Stimulated activated CD4-positive, alpha-beta T cell treated with anti-CD3 and anti-CD28 coated beads, Interleukin-15, amount 100 ng/mL, for 24 hours (primary cell): ENCODE measurements around the gene GDF9.
A peak's percentile ranks its signal among the peaks of the same experiment; 100 is the strongest.

Experiments
- DNase-seq: peaks from one replicate; pipeline ENCODE4 v3.0.0-alpha.2; 2020

Gene GDF9, protein sequence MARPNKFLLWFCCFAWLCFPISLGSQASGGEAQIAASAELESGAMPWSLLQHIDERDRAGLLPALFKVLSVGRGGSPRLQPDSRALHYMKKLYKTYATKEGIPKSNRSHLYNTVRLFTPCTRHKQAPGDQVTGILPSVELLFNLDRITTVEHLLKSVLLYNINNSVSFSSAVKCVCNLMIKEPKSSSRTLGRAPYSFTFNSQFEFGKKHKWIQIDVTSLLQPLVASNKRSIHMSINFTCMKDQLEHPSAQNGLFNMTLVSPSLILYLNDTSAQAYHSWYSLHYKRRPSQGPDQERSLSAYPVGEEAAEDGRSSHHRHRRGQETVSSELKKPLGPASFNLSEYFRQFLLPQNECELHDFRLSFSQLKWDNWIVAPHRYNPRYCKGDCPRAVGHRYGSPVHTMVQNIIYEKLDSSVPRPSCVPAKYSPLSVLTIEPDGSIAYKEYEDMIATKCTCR

DNA sequence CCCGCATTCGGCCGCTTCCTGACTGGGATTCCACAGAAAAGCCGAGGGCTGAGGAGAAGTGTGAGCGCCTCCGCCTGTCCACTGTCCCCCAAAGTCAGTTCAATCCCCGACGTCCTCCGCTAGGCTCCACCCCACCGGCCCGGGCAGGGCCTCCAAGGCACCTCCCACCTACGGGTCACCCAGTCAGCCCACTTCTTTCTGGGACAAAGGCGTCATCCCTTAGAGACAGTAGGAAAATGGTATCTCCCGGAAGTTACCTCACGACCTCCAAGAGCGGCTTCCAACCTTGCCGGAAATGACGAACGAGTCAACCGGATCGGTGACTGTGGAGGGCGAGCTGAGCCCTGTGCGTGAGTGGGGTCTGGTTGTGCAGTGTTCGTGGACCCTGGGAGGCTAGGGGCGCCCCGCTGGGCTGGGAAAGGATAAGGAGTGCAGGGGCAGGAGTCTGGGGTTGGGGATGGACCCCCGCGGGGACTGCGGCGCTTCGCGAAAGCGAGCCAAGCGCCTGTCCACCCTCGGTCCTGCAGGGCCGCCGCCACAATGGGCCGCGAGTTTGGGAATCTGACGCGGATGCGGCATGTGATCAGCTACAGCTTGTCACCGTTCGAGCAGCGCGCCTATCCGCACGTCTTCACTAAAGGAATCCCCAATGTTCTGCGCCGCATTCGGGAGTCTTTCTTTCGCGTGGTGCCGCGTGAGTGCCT is at the start of gene GDF9, which contains the start of gene UQCRQ:
Gene GDF9, minus strand, starts transcription at position 128 of the 704 bp plus-strand sequence. CDS start 1,936 bp downstream, outside the sequence.
Gene UQCRQ, plus strand, starts transcription at position 301 of the 704 bp plus-strand sequence. Its CDS starts 240 bp downstream, at position 541.
- peak; percentile 94 for DNase-seq

DNA sequence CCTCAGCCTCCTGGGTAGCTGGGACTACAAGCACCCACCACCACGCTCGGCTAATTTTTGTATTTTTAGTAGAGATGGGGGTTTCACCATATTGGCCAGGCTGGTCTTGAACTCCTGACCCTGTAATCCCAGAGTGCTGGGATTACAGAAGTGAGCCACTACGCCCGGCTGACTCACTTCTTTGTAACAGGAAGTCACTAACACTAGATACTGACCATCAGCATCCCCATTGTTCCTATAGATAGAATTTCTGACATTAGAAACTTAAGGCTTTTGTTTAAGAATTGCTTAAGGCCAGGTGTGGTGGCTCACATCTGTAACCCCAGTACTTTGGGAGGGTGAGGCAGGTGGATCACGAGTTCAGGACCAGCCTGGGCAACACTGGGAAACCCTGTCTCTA is 49.4 kb upstream of the GDF9 start:
- DNase-seq: no peak

DNA sequence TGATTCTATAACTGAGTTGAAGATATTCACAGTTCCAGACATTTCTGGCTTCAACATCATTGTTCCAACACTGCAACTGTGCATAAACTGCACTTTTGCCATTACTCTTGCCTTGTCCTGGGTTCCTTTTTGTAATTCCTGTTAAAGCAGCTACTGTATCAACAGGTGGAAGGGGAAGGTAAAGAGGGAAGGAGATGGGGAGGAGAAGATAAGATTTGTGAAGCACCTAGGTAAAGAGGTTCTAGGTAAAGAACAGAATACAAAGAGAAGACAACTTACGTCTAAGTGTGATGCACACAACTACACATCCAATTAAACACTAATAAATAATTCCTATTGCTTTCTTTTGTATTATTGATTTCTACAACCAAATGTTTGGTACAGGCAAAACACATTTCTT is 43.4 kb upstream of the GDF9 start:
- no peak for DNase-seq

DNA sequence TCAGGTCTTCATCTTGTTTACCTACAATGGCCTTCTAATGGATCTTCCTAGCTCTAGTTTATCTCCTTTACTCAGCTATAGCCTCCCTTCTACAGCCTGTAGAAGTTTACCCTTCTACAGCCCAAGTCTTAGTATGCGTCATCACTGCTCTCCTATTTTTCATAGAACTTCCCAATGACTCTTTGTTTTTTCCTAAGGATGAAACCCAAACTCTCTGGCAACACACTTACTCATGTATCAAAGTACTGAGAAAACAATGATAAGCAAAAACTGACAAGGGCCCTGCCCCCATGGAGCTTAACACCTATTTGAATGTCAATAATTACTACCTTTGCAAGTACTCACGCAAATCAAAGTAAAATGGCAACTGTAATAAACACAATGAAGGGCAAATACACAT is 40.9 kb upstream of the GDF9 start:
- no peak for DNase-seq

DNA sequence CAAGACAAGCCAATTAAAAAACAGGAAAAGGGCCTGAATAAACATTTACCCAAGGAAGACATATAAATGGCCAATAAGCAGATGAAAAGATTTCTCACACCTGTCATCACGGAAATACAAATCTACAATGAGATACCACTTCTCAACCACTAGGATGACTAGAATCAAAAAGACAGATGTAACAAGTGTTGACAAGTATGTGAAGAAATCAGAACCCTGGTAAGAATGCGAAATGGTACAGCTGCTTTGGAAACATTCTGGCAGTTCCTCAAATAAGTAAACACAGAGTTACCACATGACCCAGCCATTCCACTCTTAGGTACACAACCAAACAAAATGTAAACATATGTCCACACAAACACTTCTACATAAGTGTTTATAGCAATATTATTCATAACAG is 39.7 kb upstream of the GDF9 start:
- no peak for DNase-seq

DNA sequence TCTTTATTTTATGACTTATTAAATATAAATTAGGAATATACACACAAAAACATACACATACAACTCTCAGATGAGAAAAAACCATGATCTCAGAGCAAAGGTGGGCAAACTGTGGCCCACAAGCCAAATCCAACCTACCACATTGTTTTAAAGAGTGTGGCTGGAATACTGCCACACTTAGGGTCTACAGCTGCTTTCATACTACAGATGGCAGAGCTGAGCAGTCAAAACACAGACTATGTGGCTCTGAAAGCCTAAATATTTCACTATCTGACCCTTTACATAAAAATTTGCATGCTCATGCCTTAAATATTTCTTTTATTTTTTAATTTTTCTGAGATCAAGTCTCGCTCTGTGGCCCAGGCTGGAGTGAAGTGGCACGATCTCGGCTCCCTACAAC is 35.5 kb upstream of the GDF9 start:
- DNase-seq: no peak

DNA sequence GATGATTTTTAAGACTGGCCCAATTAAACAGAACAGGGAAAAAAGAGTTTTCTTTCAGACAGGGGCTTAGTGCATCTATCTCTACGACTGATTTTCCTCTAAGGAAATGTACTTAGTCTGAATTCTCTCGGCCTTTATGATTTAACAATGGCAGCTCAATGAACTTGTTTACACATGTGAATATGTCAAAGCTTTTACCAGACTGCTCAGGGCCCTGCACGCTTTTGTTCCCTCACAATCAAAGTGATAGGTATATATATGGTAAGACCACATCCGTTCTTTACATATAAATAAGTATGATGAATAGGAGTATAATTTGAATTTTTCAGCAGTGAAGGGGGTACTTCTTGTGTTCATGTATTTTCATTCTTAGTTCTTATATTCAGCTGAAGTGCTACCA is 34.8 kb upstream of the GDF9 start:
- no peak for DNase-seq

DNA sequence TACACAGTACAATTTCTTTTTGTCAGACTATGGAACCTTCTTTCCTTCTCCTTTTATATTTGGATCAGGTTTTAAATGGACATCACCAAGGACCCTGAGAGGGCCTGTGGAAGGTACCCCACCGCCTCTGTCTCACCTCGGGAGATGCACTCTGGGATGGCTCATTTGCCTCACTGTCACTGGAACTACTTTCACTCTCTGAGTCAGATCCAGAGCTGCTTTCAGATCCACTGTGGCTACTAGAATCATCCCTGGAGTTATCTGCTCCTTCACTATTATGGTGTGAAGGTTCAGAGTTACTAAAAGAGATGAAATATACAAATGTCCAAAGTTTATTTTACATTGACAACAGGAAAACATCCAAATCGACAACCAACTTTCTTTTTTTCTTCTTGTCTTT is 31.8 kb upstream of the GDF9 start:
- no peak for DNase-seq

DNA sequence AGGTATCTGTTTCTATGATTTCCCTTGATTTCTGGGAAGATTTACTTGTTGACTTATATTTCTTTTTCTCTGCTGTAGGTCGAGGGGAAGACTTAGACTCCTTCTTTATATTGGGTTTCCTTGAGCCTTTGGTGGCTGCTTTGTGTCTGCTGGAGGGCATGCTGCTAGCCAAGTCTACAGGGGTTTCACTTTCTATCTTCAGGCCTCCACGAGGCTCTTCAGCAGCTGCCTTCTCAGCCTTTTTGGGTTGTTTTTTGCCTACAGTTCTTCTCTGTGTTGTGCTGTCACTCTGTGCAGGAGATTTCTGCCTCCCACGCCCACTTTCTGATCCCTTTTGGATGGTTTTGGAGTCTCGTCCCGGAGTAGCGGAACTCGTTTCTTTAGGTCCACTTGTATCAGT is 30.4 kb upstream of the GDF9 start:
- no peak for DNase-seq

DNA sequence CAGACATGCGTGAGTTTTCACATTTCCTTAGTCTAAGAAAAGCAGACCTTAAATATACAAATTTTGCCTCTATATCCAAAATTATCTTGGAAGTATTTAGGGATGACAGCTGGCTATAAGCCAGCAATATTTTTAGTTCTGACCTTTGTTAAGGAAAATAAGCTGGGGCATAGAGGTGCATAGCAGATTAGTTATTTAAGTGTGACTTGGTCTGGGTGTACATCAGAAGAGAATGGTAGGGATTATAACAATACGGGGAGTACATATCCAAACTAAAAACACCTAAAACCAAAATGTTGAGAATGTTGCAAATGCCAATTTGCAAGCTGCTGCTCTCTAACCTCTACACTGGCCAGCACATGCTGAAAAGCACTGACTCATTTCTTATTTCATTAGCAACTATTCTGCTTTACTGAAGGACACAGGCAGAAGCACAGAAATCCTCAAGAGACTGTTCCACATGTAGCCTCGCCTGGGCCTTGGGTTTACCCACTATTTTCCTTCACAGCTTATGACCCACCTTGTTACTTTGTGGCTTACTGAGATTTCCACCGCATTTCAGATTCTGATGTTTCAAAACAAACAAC is 29.5 kb upstream of the GDF9 start:
- DNase-seq: no peak

DNA sequence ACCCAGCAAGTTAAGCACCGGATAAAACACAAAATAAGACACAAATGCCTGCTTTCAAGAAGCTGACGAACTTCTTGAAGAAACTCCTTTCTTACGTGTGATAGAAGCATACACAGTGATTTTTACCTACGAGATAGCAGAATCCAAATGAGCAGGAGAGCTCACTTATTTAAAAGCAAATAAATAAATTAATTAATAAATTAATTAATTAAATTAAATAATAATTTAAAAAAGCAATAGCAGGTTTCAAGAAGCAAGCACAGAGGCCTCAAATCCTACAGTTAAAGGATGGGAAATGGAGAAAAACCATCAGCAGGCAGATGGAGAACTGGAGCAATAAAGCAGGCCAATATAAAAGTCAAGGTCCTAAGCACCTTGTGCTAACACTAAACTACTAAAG is 24.5 kb upstream of the GDF9 start:
- no peak for DNase-seq

DNA sequence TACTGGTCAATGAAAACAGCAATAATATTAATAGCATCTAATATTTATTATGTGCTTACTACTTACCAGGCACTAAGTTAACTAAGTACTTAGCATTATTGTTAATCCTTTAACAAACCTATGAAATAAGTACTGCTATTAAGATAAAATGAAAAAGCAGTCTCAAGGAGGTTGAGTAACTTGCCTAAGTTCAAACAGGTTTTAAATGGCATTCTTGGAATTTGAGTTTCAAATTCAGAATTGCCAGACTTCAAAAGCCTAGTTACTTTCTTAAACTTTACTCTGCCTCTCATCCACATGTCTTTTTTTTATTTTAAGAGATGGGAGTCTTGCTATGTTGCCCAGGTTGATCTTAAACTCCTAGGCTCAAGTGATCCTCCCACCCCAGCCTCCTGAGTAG is 23.2 kb upstream of the GDF9 start:
- DNase-seq: no peak

DNA sequence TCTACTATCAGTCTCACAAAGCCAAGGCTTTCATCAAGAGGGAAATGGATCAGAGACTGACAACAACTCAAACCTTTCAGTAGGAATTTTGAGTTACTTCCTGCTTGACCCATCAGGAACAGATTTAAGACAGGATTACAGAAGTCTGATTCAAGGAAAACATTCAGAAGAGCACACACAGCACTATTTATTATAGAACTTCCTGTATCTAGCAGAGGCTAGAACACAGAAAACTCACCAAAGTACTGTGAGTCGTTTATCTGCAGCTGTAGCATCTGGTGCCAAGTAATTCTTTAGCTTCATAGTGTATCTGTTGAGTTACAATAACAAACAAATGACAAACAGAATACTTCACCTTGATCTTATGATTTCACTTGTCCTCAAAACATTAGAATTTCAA is 21.0 kb upstream of the GDF9 start:
- no peak for DNase-seq

DNA sequence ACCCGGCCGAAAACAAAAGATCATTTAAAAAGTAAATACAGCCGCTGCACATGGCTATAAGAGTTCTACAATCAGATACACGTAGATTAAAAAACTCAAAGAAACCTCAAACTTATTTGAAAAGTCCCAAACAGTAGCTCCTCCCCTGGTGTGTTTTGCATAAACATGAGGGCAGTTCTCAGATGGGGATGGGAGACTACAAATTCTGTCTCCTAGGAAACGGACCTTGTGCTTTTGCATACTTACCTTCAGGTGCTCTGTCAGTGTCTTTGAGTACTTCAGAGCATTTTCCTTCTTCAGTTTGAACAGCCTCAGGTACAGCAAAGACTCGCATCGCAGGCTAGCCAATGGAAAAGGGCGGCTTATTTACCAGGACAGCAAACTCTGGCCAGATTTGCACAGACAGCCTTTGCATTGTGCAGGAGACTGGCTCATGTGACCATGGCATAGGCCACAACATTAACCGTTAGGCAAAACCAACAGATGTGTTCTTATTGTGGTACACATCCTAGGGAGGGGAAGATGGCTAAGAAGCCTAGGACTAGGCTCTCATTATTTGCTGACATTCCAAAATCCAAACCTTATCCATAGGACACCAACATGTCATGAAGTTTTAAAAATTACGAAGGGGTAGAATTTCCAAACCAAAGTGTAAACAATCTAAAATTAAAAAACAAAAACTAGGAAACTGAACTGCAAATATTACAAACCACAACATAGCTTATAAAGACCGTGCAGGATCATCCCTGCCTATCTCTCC is 20.0 kb upstream of the GDF9 start:
- no peak for DNase-seq

DNA sequence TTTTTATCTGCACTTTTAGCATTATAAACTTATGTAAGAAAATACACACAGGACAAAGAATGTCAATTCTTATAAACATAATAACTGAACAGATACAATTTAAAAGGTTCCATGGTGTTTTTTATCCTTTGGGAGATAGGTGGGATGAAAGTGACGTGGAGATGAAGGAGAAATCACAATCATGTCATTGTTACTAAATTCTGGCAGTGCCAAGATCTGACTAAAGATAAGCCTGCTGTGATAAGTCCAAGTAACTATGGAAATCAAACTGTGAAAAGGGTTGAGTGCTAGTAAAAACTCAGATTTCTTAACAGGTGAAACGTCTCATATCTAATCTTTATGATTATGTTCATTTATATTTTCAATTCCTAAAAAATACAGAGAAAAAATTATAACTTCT is 18.3 kb upstream of the GDF9 start:
- DNase-seq: no peak

DNA sequence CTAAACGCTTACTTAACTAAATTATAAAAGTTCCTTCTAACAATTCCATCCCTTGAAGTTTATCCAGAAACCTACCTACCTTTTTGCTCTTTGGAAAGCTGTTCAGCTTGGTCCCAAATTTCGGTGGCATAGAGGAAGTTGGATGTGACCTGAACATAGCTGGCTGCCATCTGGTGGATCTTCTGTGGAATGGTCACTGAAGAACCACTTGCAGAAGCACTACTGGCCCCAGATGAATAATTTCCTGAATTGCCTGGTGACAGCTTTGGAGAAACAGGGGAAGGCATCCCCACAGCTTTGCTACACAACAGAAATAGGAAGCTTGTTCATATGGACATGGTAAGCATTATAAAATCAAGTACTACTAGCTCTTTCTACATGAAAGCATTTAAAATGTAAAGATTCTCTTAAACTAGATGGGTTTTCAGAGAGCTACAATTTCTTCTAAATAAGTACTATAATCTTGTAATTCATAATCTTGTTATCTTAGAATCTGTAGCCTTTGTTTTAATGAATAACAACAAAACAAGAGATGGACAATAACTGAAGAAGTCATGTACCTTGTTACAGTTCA is 17.1 kb upstream of the GDF9 start:
- DNase-seq: peak; percentile 20

DNA sequence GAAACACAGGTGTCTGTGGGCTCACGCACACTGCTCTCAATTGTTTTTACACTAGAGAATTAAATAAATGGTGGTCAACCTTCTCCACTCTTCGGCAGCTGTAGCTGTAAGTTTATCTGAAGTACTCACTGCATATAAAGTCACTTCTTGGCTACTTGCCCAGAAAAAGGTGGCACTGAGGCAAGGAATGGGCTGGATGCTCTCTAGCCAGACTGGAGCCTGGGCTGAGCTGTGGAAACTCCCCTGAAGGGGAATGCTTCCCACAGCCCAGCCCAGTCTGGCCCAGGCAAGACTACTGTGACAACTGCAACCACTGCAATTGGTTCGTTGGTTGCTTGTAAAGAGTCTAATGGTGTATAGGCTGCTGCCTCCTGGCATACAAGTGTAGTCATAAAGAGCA is 11.7 kb upstream of the GDF9 start:
- DNase-seq: no peak

DNA sequence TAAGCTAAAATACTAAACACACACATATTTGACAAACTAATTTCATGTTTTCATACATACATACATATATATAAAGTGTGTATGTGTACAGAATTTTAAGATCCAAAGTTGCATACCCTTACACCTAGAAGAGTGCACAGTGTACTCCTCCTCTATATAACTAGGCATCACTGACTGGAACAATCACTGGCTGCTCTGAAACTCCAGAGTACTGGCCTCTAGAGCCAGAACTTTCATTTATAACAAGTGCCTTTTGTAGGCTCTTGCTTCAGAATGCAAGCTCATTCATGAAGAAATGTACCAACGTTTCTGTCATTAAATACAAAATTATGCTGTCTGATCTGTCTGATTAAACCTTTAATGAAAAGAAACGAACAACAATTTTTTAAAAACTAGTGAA is 11.2 kb upstream of the GDF9 start:
- DNase-seq: no peak

DNA sequence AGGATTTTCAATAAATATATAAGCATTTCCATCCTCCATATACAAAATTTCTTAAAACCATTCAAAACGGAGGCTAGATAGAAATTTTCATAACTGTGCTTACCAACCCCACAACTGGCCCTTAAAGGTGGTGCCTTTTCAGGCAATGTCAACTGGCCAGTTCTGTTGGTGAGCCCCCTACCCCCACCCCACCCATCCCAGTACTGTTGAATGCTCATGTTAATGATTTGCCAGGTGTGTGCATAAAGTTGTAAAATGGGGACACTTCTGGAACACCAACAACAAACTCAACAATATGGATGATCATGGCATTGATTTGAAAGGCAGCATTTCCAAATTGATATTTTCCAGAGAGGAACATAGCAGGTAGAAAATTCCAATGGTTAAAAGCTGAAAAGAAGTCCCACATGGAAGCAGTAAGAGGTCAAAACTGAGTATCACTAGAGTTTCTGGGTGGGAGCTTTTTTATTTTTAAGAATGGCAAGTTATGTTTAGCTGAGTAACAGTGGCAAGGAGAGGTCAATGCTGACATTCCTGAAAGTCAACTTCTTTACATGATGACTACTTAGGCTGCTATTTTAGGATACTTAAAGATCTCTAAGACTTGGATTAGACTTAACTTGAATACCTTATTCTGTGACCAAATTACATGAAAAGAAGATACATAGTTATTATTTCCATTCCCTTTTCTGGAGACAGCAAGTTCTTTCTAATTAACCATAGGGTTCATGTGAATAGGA is 9.9 kb upstream of the GDF9 start:
- DNase-seq: no peak

DNA sequence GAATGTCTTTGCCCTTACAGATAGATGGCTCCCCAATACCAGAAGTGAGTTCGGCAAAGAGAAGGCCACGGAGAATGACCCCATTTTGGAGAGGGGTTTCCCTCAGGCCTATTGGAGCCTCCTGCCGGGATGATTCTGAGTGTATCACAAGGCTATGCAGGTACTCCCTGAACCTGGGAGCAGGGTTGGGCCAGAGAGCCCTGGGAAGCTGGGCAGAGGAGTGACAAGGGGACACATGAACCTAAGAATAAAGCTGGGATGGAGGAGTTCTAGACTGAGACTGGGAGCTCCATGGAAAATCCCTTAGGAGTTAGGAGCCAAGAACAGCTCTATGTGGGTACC is 7.6 kb upstream of the GDF9 start:
- no peak for DNase-seq

DNA sequence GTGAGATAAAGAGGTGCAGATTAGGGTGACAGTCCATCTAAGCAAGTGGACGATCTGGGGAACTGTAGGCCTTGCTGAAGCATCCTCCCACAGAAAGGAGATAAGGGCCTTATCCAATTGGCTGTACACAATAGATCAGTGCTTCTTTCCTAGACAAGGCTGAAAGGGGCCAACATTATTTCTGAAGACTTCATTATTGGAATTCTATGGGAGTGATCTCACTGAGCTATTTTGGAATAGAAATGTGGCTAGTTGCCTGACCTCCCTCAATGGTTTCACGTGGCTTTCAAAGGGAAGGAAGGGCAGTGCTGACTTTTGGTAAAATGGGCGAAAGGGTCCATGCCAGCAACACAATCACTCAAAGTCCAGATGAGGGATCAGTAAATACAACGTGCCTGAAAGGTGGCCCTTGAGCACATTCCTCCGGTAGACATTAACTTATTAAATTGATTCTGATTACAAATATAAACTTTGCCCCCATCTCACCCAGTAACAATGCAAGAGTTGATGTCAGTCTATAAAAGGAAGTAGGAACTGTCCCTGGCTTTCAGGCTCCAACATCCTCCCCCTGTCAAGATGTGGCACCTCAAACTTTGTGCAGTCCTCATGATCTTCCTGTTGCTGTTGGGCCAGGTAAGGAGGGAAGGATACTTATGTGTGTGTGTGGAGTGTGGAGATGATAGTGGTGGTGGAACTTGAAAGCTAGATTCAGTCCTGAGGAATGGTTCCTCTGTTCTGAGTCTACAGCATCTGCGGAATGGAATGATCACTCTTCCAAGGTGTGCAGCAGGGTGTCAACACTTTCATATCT is 7.1 kb upstream of the GDF9 start, which contains the start of gene LEAP2:
Gene LEAP2, plus strand, starts transcription at position 550 of the 811 bp plus-strand sequence. Its CDS starts 27 bp downstream, at position 577.
- no peak for DNase-seq
